Measurements from ENCODE around the gene PPP1R14D.
"Not testable (repeated sequence)": the region's sequence is repeated elsewhere in the genome, so short reads cannot be mapped to it uniquely, and the experiment has no call there.

PPP1R14D gene

GRCh38 chr15:40828447-40829036 is at the start of gene PPP1R14D:
Gene PPP1R14D, minus strand, starts transcription at chr15:40828708. Its CDS starts 67 bp downstream, at chr15:40828641.
- no peak for DNase-seq (ENCODE audit: low spot score)

- DNase-seq (ENCODE audit: low spot score): no peak
These were observed 49.2 kb upstream of the PPP1R14D start for GRCh38 chr15:40877694-40878093.

GRCh38 chr15:40875991-40876730 is 47.7 kb upstream of the PPP1R14D start:
- DNase-seq (ENCODE audit: low spot score): no peak

- DNase-seq (ENCODE audit: low spot score): peak; percentile 80
These were observed 45.4 kb upstream of the PPP1R14D start, which contains the start of gene RHOV for GRCh38 chr15:40873694-40874561. Gene RHOV, minus strand, starts transcription at chr15:40874234. Its CDS starts 95 bp downstream, at chr15:40874139.

GRCh38 chr15:40872791-40873693 is 44.5 kb upstream of the PPP1R14D start:
- DNase-seq (ENCODE audit: low spot score): no peak

GRCh38 chr15:40871749-40872617 is 43.5 kb upstream of the PPP1R14D start:
- no peak for DNase-seq (ENCODE audit: low spot score)

- DNase-seq (ENCODE audit: low spot score): no peak
These were observed 42.2 kb upstream of the PPP1R14D start for GRCh38 chr15:40870716-40871115.

- DNase-seq (ENCODE audit: low spot score): no peak
These were observed 41.2 kb upstream of the PPP1R14D start for GRCh38 chr15:40869686-40870085.

GRCh38 chr15:40867199-40867598 is 38.7 kb upstream of the PPP1R14D start:
- no peak for DNase-seq (ENCODE audit: low spot score)

GRCh38 chr15:40863660-40864270 is 35.3 kb upstream of the PPP1R14D start:
- DNase-seq (ENCODE audit: low spot score): no peak

GRCh38 chr15:40861147-40861546 is 32.6 kb upstream of the PPP1R14D start:
- not testable (repeated sequence) for DNase-seq (ENCODE audit: low spot score)

- peak; percentile 53 for DNase-seq (ENCODE audit: low spot score)
These were observed 30.8 kb upstream of the PPP1R14D start for GRCh38 chr15:40859206-40859851.

- DNase-seq (ENCODE audit: low spot score): no peak
These were observed 30.2 kb upstream of the PPP1R14D start for GRCh38 chr15:40858706-40859105.

GRCh38 chr15:40857601-40858341 is 29.3 kb upstream of the PPP1R14D start:
- DNase-seq (ENCODE audit: low spot score): peak; percentile 25

GRCh38 chr15:40856746-40857145 is 28.2 kb upstream of the PPP1R14D start:
- no peak for DNase-seq (ENCODE audit: low spot score)

GRCh38 chr15:40855706-40856234 is 27.3 kb upstream of the PPP1R14D start:
- DNase-seq (ENCODE audit: low spot score): no peak

GRCh38 chr15:40854161-40854560 is 25.7 kb upstream of the PPP1R14D start:
- DNase-seq (ENCODE audit: low spot score): no peak

- DNase-seq (ENCODE audit: low spot score): no peak
These were observed 24.9 kb upstream of the PPP1R14D start for GRCh38 chr15:40853241-40853890.
